Skeletal muscle tissue (tissue), 4 donors: Measurements from ENCODE around the gene SLC26A1. TPM values are rescaled to one million over a fixed set of nuclear protein-coding genes. Genes with fewer than 3 reads are reported as not detected.

Source experiments
- H3K27ac ChIP-seq: one replicate; pipeline ENCODE4 v1.7.0; 2013; ENCODE audit warnings: mild to moderate bottlenecking, low read depth, low read length, inconsistent platforms
- H3K27me3 ChIP-seq, 3 donors: one replicate each; pipeline ENCODE4 v1.7.0; 2013; ENCODE audit warnings: low read length in 3 of 3; ENCODE audit not compliant: control insufficient read depth in 3 of 3, insufficient read depth in 3 of 3
- H3K36me3 ChIP-seq, 3 donors: one replicate each; pipeline ENCODE4 v1.7.0; 2013; ENCODE audit warnings: low read length in 3 of 3; ENCODE audit not compliant: control insufficient read depth in 3 of 3, insufficient read depth in 3 of 3
- H3K4me1 ChIP-seq, 3 donors: one replicate each; pipeline ENCODE4 v1.7.0; 2013; ENCODE audit warnings: low read length in 3 of 3, mild to moderate bottlenecking in 3 of 3; ENCODE audit not compliant: control insufficient read depth in 3 of 3, insufficient read depth in 3 of 3
- H3K4me3 ChIP-seq, 3 donors: one replicate each; pipeline ENCODE4 v1.7.0; 2013; ENCODE audit warnings: low read length in 3 of 3
- H3K9ac ChIP-seq, 3 donors: one replicate each; pipeline ENCODE4 v1.7.0; 2013; ENCODE audit warnings: low read length in 3 of 3, mild to moderate bottlenecking in 3 of 3, moderate library complexity in 2 of 3, low read depth in 1 of 3
- H3K9me3 ChIP-seq, 3 donors: one replicate each; pipeline ENCODE4 v1.7.0; 2013; ENCODE audit warnings: low read length in 3 of 3; ENCODE audit not compliant: control insufficient read depth in 3 of 3
- total RNA-seq: library from RNA; depleted of rRNA; stranded (reverse); fragments of >200 nt; gene quantifications from one replicate; pipeline ENCODE4 v1.2.3, GENCODE V29; 2014
- donor health status: Osteomylitis.

SLC26A1 gene
- total RNA-seq, 1 donor from 2014 or later = not detected

- no peak overlapping the region for H3K4me3 ChIP-seq
- H3K9ac ChIP-seq = no peak overlapping the region
- no peaks in the 10 kb centered on the region for H3K27me3 ChIP-seq
- no peak overlapping the region for H3K27ac ChIP-seq
- H3K4me1 ChIP-seq = peaks cover 0 to 3% (median 0%) of the 10 kb centered on the region in 3 donors
- H3K9me3 ChIP-seq = no peaks in the 10 kb centered on the region
- peaks cover 2 to 11% (median 10%) of the 10 kb centered on the region in 3 donors for H3K36me3 ChIP-seq
These were observed 28.3 kb upstream of the SLC26A1 start for GRCh38 chr4:1021386-1022050.

GRCh38 chr4:1019729-1020470, 26.7 kb upstream of the SLC26A1 start:
- H3K27ac ChIP-seq = no peak overlapping the region
- no peaks in the 10 kb centered on the region for H3K9me3 ChIP-seq
- H3K9ac ChIP-seq = no peak overlapping the region
- no peaks in the 10 kb centered on the region for H3K4me1 ChIP-seq
- H3K36me3 ChIP-seq = peaks cover 0 to 2% (median 0%) of the 10 kb centered on the region in 3 donors
- H3K4me3 ChIP-seq = no peak overlapping the region
- no peaks in the 10 kb centered on the region for H3K27me3 ChIP-seq

GRCh38 chr4:1019320-1019719, 26.1 kb upstream of the SLC26A1 start:
- no peaks in the 10 kb centered on the region for H3K9me3 ChIP-seq
- H3K4me1 ChIP-seq = no peaks in the 10 kb centered on the region
- H3K36me3 ChIP-seq = peaks cover 0 to 1% (median 0%) of the 10 kb centered on the region in 3 donors
- H3K27ac ChIP-seq = no peak overlapping the region
- no peaks in the 10 kb centered on the region for H3K27me3 ChIP-seq
- H3K9ac ChIP-seq = no peak overlapping the region
- H3K4me3 ChIP-seq = no peak overlapping the region

- Histone ChIP-seq H3K4me1 (no peaks in the 10 kb centered on the region), H3K27me3 (no peaks in the 10 kb centered on the region), H3K27ac (no peak overlapping the region), H3K9ac (no peak overlapping the region), H3K4me3 (no peak overlapping the region), H3K9me3 (no peaks in the 10 kb centered on the region), H3K36me3 (no peaks in the 10 kb centered on the region)
These were observed 25.2 kb upstream of the SLC26A1 start for GRCh38 chr4:1018147-1019020.

GRCh38 chr4:1017706-1018105, 24.5 kb upstream of the SLC26A1 start:
- no peaks in the 10 kb centered on the region for H3K36me3 ChIP-seq
- no peak overlapping the region for H3K27ac ChIP-seq
- H3K27me3 ChIP-seq = no peaks in the 10 kb centered on the region
- H3K9ac ChIP-seq = no peak overlapping the region
- H3K4me1 ChIP-seq = no peaks in the 10 kb centered on the region
- no peak overlapping the region for H3K4me3 ChIP-seq
- no peaks in the 10 kb centered on the region for H3K9me3 ChIP-seq

- Histone ChIP-seq H3K27me3 (no peaks in the 10 kb centered on the region), H3K4me3 (no peak overlapping the region), H3K36me3 (no peaks in the 10 kb centered on the region), H3K27ac (no peak overlapping the region), H3K9me3 (no peaks in the 10 kb centered on the region), H3K9ac (no peak overlapping the region), H3K4me1 (no peaks in the 10 kb centered on the region)
These were observed 24.0 kb upstream of the SLC26A1 start for GRCh38 chr4:1017211-1017610.

- no peak overlapping the region for H3K27ac ChIP-seq
- H3K36me3 ChIP-seq = no peaks in the 10 kb centered on the region
- H3K9me3 ChIP-seq = no peaks in the 10 kb centered on the region
- H3K4me3 ChIP-seq = no peak overlapping the region
- H3K4me1 ChIP-seq = peaks cover under 1 to 2% (median 1%) of the 10 kb centered on the region in 3 donors
- no peak overlapping the region for H3K9ac ChIP-seq
- no peaks in the 10 kb centered on the region for H3K27me3 ChIP-seq
These were observed 22.5 kb upstream of the SLC26A1 start for GRCh38 chr4:1015746-1016145.

GRCh38 chr4:1015179-1015578, 22.0 kb upstream of the SLC26A1 start:
- no peaks in the 10 kb centered on the region for H3K9me3 ChIP-seq
- H3K27me3 ChIP-seq = no peaks in the 10 kb centered on the region
- no peaks in the 10 kb centered on the region for H3K36me3 ChIP-seq
- no peak overlapping the region for H3K4me3 ChIP-seq
- H3K27ac ChIP-seq = no peak overlapping the region
- H3K9ac ChIP-seq = no peak overlapping the region
- peaks cover 3 to 7% (median 6%) of the 10 kb centered on the region in 3 donors for H3K4me1 ChIP-seq

GRCh38 chr4:1014291-1015167, 21.3 kb upstream of the SLC26A1 start:
- Histone ChIP-seq H3K36me3 (no peaks in the 10 kb centered on the region), H3K4me1 (peaks cover 3 to 12% (median 11%) of the 10 kb centered on the region in 3 donors), H3K9me3 (no peaks in the 10 kb centered on the region), H3K27me3 (no peaks in the 10 kb centered on the region), H3K27ac (no peak overlapping the region), H3K9ac (no peak overlapping the region), H3K4me3 (no peak overlapping the region)
